GM19193 (cell line): ENCODE results near the gene CYYR1.

Experiments used
- POLR2A ChIP-seq: IDR thresholded peaks from 4 replicates; pipeline ENCODE4 v1.6.1; 2011; ENCODE audit not compliant: insufficient read depth, insufficient read length; ENCODE audit errors: extremely low read depth

Gene CYYR1

GRCh38 chr21:26470351-26471098, 102.6 kb downstream of the CYYR1 start:
- no peak for TF ChIP-seq POLR2A

- no peak for TF ChIP-seq POLR2A
Measured at GRCh38 chr21:26469789-26470188, 103.3 kb downstream of the CYYR1 start.

- TF ChIP-seq POLR2A = no peak
Measured at GRCh38 chr21:26465916-26466315, 107.2 kb downstream of the CYYR1 start.

- no peak for TF ChIP-seq POLR2A
Measured at GRCh38 chr21:26461500-26461899, 111.6 kb downstream of the CYYR1 start.

DNA sequence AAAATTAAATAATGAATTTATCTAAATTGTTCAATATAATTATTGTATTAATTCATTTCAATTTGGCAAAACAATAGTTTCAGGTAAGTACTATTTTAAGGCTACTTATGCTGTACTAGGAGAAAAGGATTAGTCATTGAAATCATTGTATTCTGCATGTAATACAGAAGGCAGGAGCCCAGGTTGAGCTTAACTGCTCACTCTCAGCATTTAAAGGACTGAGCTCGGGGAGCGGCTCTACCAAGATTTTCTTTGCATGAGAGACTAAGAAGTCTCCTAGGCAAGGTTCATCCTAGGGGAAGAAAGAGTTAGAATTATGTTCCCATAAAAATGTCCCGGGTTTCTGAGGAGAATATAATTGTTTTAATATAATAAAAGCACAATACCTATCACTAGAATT, 112.5 kb downstream of the CYYR1 start:
- TF ChIP-seq POLR2A = no peak

- TF ChIP-seq POLR2A = no peak
Measured at GRCh38 chr21:26457817-26458216, 115.3 kb downstream of the CYYR1 start.

- TF ChIP-seq POLR2A = no peak
Measured at GRCh38 chr21:26453267-26453666, 119.8 kb downstream of the CYYR1 start.

DNA sequence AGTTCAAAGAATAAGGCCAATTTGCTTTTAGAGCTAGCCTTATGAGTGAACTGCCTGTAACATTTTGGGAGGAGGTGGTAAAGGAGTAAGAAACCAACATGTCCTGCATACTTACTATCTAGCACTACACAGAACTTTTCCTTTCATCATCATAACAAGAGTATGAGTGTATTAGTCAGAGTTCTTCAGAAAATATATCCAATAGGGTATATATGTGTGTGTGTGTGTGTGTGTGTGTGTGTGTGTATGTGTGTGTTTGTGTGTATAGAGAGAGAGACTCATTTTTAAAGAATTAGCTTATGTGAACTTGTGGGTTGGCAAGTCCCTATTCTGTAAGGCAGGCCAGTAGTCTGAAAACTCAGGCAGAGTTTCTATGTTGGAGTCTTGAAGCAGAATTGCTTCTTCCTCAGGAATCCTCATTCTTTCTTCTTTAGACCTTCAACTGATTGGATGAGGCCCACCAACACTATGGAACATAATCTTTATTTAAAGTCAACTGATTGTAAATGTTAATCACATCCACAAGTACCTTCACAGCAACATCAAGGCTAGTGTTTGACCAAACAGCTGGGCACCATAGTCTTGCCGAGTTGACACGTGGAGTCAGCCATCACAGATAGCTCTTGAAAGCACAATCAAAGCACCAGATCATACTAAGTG, 121.9 kb downstream of the CYYR1 start:
- no peak for TF ChIP-seq POLR2A

DNA sequence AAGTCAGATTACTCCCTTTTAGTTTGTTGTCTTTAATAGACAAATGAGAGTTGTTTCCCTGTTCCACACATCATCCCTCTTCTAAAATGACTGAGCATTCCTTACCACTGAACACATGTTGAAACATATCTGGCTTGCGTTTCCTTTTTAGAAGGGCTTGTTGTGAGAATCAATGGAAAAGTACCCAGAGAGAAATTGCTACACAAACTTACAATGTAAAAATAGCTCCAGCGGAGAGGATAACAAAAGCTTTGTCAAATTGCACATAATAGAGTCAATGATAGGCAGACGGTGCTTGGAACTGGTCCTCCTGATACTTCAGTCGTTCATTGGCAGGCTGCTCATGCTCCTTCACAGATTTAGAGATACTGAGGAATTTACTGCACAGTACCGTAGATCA, 123.9 kb downstream of the CYYR1 start:
- TF ChIP-seq POLR2A = no peak

DNA sequence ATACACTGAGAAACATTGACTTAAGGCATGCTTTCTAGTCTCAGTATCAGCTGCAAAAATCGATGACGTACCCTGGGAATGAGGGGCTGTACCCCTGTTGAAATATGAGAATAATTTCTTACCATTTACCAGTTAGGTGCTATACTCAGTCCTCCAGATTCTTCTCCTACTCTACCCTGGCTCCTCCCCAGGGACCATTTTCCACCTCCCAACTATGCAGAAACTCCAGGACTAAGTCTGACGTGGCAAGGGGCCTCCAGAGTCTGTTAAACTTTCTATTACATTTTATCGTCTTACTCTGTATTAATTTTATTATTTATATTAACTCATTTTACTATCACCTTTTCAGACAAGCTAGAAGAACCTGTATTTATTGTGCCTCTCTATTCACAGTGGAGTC, 124.3 kb downstream of the CYYR1 start:
- no peak for TF ChIP-seq POLR2A

GRCh38 chr21:26447932-26448475, 125.1 kb downstream of the CYYR1 start:
- no peak for TF ChIP-seq POLR2A

DNA sequence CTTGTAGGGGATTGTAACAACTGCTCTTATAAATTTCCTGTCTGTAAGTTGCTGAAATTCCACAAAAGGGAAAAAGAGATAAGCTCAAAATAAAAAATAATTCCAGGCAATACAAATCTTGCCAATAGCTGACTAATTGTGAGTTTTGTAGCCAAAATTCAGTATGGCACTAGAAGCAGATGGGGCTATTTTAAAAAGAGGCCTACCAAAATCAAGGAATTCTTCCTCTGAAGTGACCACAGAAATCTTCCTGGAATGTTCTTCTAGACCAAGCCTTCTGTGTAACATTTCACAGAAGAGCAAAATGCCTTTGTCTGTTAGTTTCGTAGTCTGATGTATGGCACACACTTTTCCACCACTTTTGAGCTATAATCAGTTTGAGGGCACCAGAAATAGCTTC, 127.6 kb downstream of the CYYR1 start:
- TF ChIP-seq POLR2A = no peak

- no peak for TF ChIP-seq POLR2A
Measured at GRCh38 chr21:26444646-26445045, 128.4 kb downstream of the CYYR1 start.

GRCh38 chr21:26443867-26444266, 129.2 kb downstream of the CYYR1 start:
- TF ChIP-seq POLR2A = no peak

GRCh38 chr21:26443291-26443690, 129.8 kb downstream of the CYYR1 start:
- TF ChIP-seq POLR2A = no peak

- TF ChIP-seq POLR2A = no peak
Measured at GRCh38 chr21:26441149-26441548, 131.9 kb downstream of the CYYR1 start.

DNA sequence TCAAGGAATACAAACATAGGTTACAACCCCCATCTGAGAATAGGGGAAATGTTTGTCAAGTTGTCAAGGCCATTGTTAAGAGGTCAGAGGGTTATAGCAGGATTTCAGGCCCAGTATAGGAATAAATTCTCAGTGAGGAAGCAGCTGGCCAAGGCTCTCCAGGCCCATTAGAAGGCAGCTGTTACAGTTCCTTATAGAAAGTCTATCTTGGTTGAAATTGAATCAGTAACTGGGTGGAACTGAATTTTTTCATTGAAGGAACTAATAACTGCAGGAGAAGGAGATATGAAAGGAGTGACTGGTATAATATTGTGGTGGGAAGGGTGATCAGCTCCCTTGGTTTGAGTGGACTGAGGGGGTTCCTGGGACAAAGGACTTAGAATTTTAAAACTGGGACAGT, 134.1 kb downstream of the CYYR1 start:
- TF ChIP-seq POLR2A = no peak

GRCh38 chr21:26437326-26438009, 135.6 kb downstream of the CYYR1 start:
- TF ChIP-seq POLR2A = no peak
